SHP77 treated with DMSO at 0.1 percent for 48 hours (cell line): ENCODE results near the gene AP1M1.

Experiments
- DNase-seq: peaks from one replicate; lab custom pipeline; 2025; lab: John Stamatoyannopoulos, UW

Gene AP1M1

GRCh38 chr19:16232127-16232526 lies 34.4 kb downstream of the AP1M1 start:
- no peak for DNase-seq

- DNase-seq: no peak
Measured at GRCh38 chr19:16232568-16232967, 34.9 kb downstream of the AP1M1 start.

GRCh38 chr19:16233081-16233776 lies 35.5 kb downstream of the AP1M1 start:
- DNase-seq: no peak

- DNase-seq: no peak
Measured at GRCh38 chr19:16233836-16234551, 36.3 kb downstream of the AP1M1 start.

GRCh38 chr19:16234552-16235445 lies 37.1 kb downstream of the AP1M1 start:
- DNase-seq: no peak

- DNase-seq: no peak
Measured at GRCh38 chr19:16235811-16236652, 38.3 kb downstream of the AP1M1 start.

- DNase-seq: no peak
Measured at GRCh38 chr19:16244091-16244490, 46.4 kb downstream of the AP1M1 start.

GRCh38 chr19:16247353-16248182 lies 49.9 kb downstream of the AP1M1 start:
- DNase-seq: peak; percentile 70

GRCh38 chr19:16248380-16249023 lies 50.8 kb downstream of the AP1M1 start:
- DNase-seq: no peak

GRCh38 chr19:16249826-16250404 lies 52.2 kb downstream of the AP1M1 start:
- no peak for DNase-seq

GRCh38 chr19:16252459-16253205 lies 54.9 kb downstream of the AP1M1 start:
- DNase-seq: no peak

GRCh38 chr19:16254851-16255408 lies 57.2 kb downstream of the AP1M1 start:
- no peak for DNase-seq

GRCh38 chr19:16257509-16258002 lies 59.8 kb downstream of the AP1M1 start:
- no peak for DNase-seq

- no peak for DNase-seq
Measured at GRCh38 chr19:16258440-16258903, 60.8 kb downstream of the AP1M1 start.

GRCh38 chr19:16259385-16260159 lies 61.9 kb downstream of the AP1M1 start:
- peak; percentile 48 for DNase-seq

GRCh38 chr19:16260160-16260811 lies 62.6 kb downstream of the AP1M1 start:
- DNase-seq: no peak

GRCh38 chr19:16260812-16261161 lies 63.1 kb downstream of the AP1M1 start:
- no peak for DNase-seq
